Astrocyte (in vitro differentiated cells and primary cell): Measurements from ENCODE around the gene BAHCC1. TPM values are rescaled to one million over a fixed set of nuclear protein-coding genes. Genes with fewer than 3 reads are reported as not detected.
A peak's percentile ranks its signal among the peaks of the same experiment; 100 is the strongest.

ENCODE experiments used
- DNase-seq: peaks from one replicate; pipeline ENCODE4 v3.0.0-alpha.2; 2010; ENCODE audit warnings: low read depth
- FAIRE-seq: peaks from 2 replicates; lab custom pipeline; 2011; peaks lifted over from hg19 to GRCh38; lab: Jason Lieb, UNC
- H2AFZ ChIP-seq: 2 replicates; pipeline ENCODE4 v1.6.0; 2012; ENCODE audit warnings: low read depth, low read length, inconsistent platforms
- H3K27ac ChIP-seq: 2 replicates; pipeline ENCODE4 v1.5.1; 2011; ENCODE audit warnings: low read depth, low read length, inconsistent platforms
- H3K27me3 ChIP-seq: 2 replicates; pipeline ENCODE4 v1.6.0; 2011; ENCODE audit warnings: low read length, inconsistent platforms; ENCODE audit not compliant: insufficient read depth
- H3K36me3 ChIP-seq: 2 replicates; pipeline ENCODE4 v1.5.1; 2011; ENCODE audit warnings: low read length, inconsistent platforms; ENCODE audit not compliant: insufficient read depth
- H3K4me1 ChIP-seq: 2 replicates; pipeline ENCODE4 v1.5.1; 2011; ENCODE audit warnings: low read length, inconsistent platforms; ENCODE audit not compliant: insufficient read depth
- H3K4me2 ChIP-seq: 2 replicates; pipeline ENCODE4 v1.6.0; 2012; ENCODE audit warnings: low read length, inconsistent platforms
- H3K4me3 ChIP-seq: 2 replicates; pipeline ENCODE4 v1.5.1; 2011; ENCODE audit warnings: low read depth, mild to moderate bottlenecking, low read length, inconsistent platforms; ENCODE audit not compliant: insufficient read depth
- H3K79me2 ChIP-seq: 2 replicates; pipeline ENCODE4 v1.6.0; 2012; ENCODE audit warnings: mild to moderate bottlenecking, low read length, inconsistent platforms; ENCODE audit not compliant: insufficient read depth
- H3K9ac ChIP-seq: 2 replicates; pipeline ENCODE4 v1.6.0; 2012; ENCODE audit warnings: mild to moderate bottlenecking, low read length, inconsistent platforms
- H3K9me3 ChIP-seq: 2 replicates; pipeline ENCODE4 v1.5.1; 2012; ENCODE audit warnings: low read depth, mild to moderate bottlenecking, low read length, inconsistent platforms; ENCODE audit not compliant: insufficient read depth
- H4K20me1 ChIP-seq: 2 replicates; pipeline ENCODE4 v1.6.0; 2012; ENCODE audit warnings: low read length, inconsistent platforms; ENCODE audit not compliant: insufficient read depth
- H3K27ac Mint-ChIP-seq: one replicate; pipeline ENCODE4 v1.8.0; 2021; ENCODE audit warnings: mild to moderate bottlenecking, mixed read lengths; ENCODE audit not compliant: unreplicated experiment
- H3K27me3 Mint-ChIP-seq: one replicate; pipeline ENCODE4 v1.8.0; 2021; ENCODE audit warnings: low read depth, mixed read lengths; ENCODE audit not compliant: unreplicated experiment
- H3K36me3 Mint-ChIP-seq: one replicate; pipeline ENCODE4 v1.8.0; 2021; ENCODE audit warnings: low read depth, mixed read lengths; ENCODE audit not compliant: unreplicated experiment
- H3K4me1 Mint-ChIP-seq: one replicate; pipeline ENCODE4 v1.8.0; 2021; ENCODE audit warnings: low read depth, mixed read lengths; ENCODE audit not compliant: unreplicated experiment
- H3K4me3 Mint-ChIP-seq: one replicate; pipeline ENCODE4 v1.8.0; 2021; ENCODE audit warnings: mild to moderate bottlenecking, moderate library complexity, mixed read lengths; ENCODE audit not compliant: unreplicated experiment
- H3K9me3 Mint-ChIP-seq: one replicate; pipeline ENCODE4 v1.8.0; 2021; ENCODE audit warnings: mild to moderate bottlenecking, mixed read lengths; ENCODE audit not compliant: unreplicated experiment
- CTCF ChIP-seq: IDR thresholded peaks from 2 replicates; pipeline ENCODE4 v1.5.1; 2011; ENCODE audit warnings: low read depth, mild to moderate bottlenecking, inconsistent platforms, low read length, moderate library complexity; ENCODE audit not compliant: insufficient read depth
- EZH2 ChIP-seq: IDR thresholded peaks from 2 replicates; pipeline ENCODE4 v1.6.1; 2012; ENCODE audit warnings: mild to moderate bottlenecking, low read length, inconsistent platforms; ENCODE audit not compliant: insufficient read depth
- total RNA-seq: library from RNA; stranded (reverse); gene quantifications from 2 replicates; pipeline ENCODE4 v1.2.1, GENCODE V29; 2021

The BAHCC1 gene
- total RNA-seq, 1 donor from 2014 or later = 18.5 TPM

GRCh38 chr17:81365601-81366585 lies 29.4 kb upstream of the BAHCC1 start:
- peak overlapping the region; percentile 71 for H2AFZ ChIP-seq

DNA sequence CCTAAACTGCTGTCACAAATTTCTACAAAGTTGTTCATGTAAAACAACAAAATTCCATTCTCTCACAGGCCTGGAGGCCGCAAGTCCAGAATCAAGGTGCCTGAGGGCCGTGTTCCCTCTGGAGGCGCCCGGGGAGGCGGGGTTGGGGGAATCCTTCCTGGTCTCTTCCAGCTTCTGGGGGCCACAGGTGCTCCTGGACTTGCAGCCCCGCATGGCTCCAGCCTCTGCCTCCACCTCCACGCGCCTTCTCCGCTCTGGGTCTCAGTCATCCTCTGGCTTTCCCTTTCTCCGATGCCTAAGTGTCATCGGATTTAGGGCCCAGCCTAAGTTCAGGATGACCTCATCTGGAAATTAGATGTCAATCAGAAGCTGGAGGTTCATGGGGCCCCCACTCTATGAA lies 28.6 kb upstream of the BAHCC1 start:
- peaks cover 24% of the 10 kb centered on the region for H3K27me3 ChIP-seq
- H3K4me2 ChIP-seq = no peak overlapping the region
- FAIRE-seq = no peak
- no peak overlapping the region for H3K9ac ChIP-seq
- H3K79me2 ChIP-seq = no peaks in the 10 kb centered on the region
- peaks cover 36% of the 10 kb centered on the region for H3K27me3 Mint-ChIP-seq
- no peak overlapping the region for H3K27ac ChIP-seq
- H3K4me1 ChIP-seq = peaks cover 19% of the 10 kb centered on the region
- TF ChIP-seq EZH2 = no peak
- TF ChIP-seq CTCF = no peak
- H3K9me3 ChIP-seq = no peaks in the 10 kb centered on the region
- no peaks in the 10 kb centered on the region for H3K9me3 Mint-ChIP-seq
- no peaks in the 10 kb centered on the region for H3K36me3 Mint-ChIP-seq
- H2AFZ ChIP-seq = no peak overlapping the region
- H3K4me3 ChIP-seq = no peak overlapping the region
- DNase-seq = no peak
- H3K27ac Mint-ChIP-seq = no peak overlapping the region
- H3K36me3 ChIP-seq = no peaks in the 10 kb centered on the region
- H3K4me3 Mint-ChIP-seq = no peak overlapping the region
- H4K20me1 ChIP-seq = peaks cover 10% of the 10 kb centered on the region
- no peaks in the 10 kb centered on the region for H3K4me1 Mint-ChIP-seq

More at GRCh38 chr17:81365601-81366585, 29.4 kb upstream of the BAHCC1 start:
- Histone ChIP-seq H3K4me3 (peak overlapping the region; percentile 32), H3K27ac (peak overlapping the region; percentile 16), H3K9ac (peak overlapping the region; percentile 24), H3K9me3 (no peaks in the 10 kb centered on the region), H3K27me3 (peaks cover 24% of the 10 kb centered on the region), H3K79me2 (no peaks in the 10 kb centered on the region), H3K4me1 (peaks cover 19% of the 10 kb centered on the region), H3K36me3 (no peaks in the 10 kb centered on the region), H4K20me1 (peaks cover 10% of the 10 kb centered on the region), H3K4me2 (peak overlapping the region; percentile 83)
- no peak overlapping the region for H3K27ac Mint-ChIP-seq
- H3K4me1 Mint-ChIP-seq = no peaks in the 10 kb centered on the region
- H3K9me3 Mint-ChIP-seq = no peaks in the 10 kb centered on the region
- peaks cover 36% of the 10 kb centered on the region for H3K27me3 Mint-ChIP-seq
- FAIRE-seq = no peak
- H3K36me3 Mint-ChIP-seq = no peaks in the 10 kb centered on the region
- TF ChIP-seq CTCF (no peak), EZH2 (no peak)
- DNase-seq = peak; percentile 93
- H3K4me3 Mint-ChIP-seq = no peak overlapping the region

DNA sequence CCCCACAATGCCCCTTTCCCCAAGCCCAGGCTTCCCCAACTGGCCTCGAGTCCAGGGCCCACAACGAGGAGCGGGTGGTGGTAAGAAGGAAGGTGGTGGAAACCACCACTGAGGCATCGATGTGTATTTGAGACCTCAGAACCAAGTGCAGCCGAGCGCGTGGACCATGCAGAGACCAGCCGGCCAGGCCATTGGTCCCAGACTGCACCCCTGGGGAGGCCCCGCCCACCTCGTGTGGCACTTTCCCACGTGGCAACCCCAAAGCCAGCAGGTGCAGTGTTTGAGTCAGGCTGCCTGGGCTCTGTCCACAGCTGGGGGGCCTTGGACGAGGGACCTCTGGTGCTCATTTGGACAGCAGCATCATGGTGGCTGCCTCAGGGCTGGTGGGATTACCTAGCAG lies 28.1 kb upstream of the BAHCC1 start:
- Mint-ChIP-seq H3K27me3 (peaks cover 36% of the 10 kb centered on the region), H3K27ac (no peak overlapping the region), H3K4me3 (no peak overlapping the region), H3K9me3 (no peaks in the 10 kb centered on the region), H3K4me1 (no peaks in the 10 kb centered on the region), H3K36me3 (no peaks in the 10 kb centered on the region)
- no peak for TF ChIP-seq CTCF
- TF ChIP-seq EZH2 = no peak
- Histone ChIP-seq H3K9me3 (no peaks in the 10 kb centered on the region), H4K20me1 (peaks cover 10% of the 10 kb centered on the region), H3K4me1 (peaks cover 19% of the 10 kb centered on the region), H3K4me3 (no peak overlapping the region), H3K27me3 (peaks cover 22% of the 10 kb centered on the region), H3K27ac (no peak overlapping the region), H3K79me2 (no peaks in the 10 kb centered on the region), H3K9ac (no peak overlapping the region), H3K36me3 (no peaks in the 10 kb centered on the region), H3K4me2 (no peak overlapping the region), H2AFZ (no peak overlapping the region)
- DNase-seq (no peak), FAIRE-seq (no peak)
